HepG2 (cell line): Measurements from ENCODE around the gene TLDC2. TPM values are rescaled to one million over a fixed set of nuclear protein-coding genes. Genes with fewer than 3 reads are reported as not detected.
"Not testable (repeated sequence)": the region's sequence is repeated elsewhere in the genome, so short reads cannot be mapped to it uniquely, and the experiment has no call there.

ENCODE experiments used
- ATAC-seq: fragments of 200-7000 bp; cut with Tn5 transposase; 3 replicates; pipeline ENCODE4 v1.9.1; 2020; ENCODE audit warnings: mild to moderate bottlenecking, moderate library complexity
- BruUV-seq: library from RNA; stranded (reverse); fragments of 400-500 nt; replicated peaks from 2 replicates; lab custom pipeline; 2021; lab: Mats Ljungman, UMichigan
- CTCF ChIA-PET: fragments of 300-600 bp; formaldehyde crosslinking; extraction: SDS; loops from one replicate; lab custom pipeline; 2021; ENCODE audit warnings: low total read pairs, inconsistent platforms, low intra/inter-chr PET ratio; lab: Yijun Ruan, JAX
- POLR2A ChIA-PET: fragments of 350-600 bp; sonication (Branson Sonifier 250); formaldehyde crosslinking; loops from one replicate; lab custom pipeline; 2020; ENCODE audit warnings: antibody characterized with exemption, inconsistent platforms; lab: Yijun Ruan, JAX
- DNase-seq: peaks from one replicate; pipeline ENCODE4 v3.0.0-alpha.2; 2015; ENCODE audit warnings: low spot score
- FAIRE-seq: peaks from 3 replicates; lab custom pipeline; 2011; peaks lifted over from hg19 to GRCh38; lab: Jason Lieb, UNC
- H2AFZ ChIP-seq: one replicate; pipeline ENCODE4 v1.6.1; 2011; ENCODE audit warnings: low read length, inconsistent platforms
- H3K27ac ChIP-seq: fragments of 300-600 bp; 3 replicates; pipeline ENCODE4 v1.8.0; 2011; ENCODE audit warnings: mixed run types, mild to moderate bottlenecking, mixed read lengths, low read length, inconsistent platforms; ENCODE audit not compliant: insufficient read depth; ENCODE audit errors: extremely low read length
- H3K27me3 ChIP-seq, 2 experiments: fragments of 200-600 bp in 1 of 2; 2 replicates in 1 of 2; 3 replicates in 1 of 2; pipeline versions ENCODE4 v1.6.0 to v1.8.0; 2011; ENCODE audit warnings: low read length in 2 of 2, mild to moderate bottlenecking in 2 of 2, moderate library complexity in 2 of 2, inconsistent platforms in 1 of 2; ENCODE audit not compliant: insufficient read depth in 2 of 2, control insufficient read depth in 1 of 2
- H3K36me3 ChIP-seq, 2 experiments: fragments of 200-600 bp in 1 of 2; replicated peaks in 1 of 2; 2 replicates in 1 of 2; 3 replicates in 1 of 2; pipeline versions ENCODE4 v1.5.1 to v1.8.0; 2011; ENCODE audit warnings: low read length in 2 of 2, inconsistent platforms in 1 of 2; ENCODE audit not compliant: insufficient read depth in 2 of 2, control insufficient read depth in 1 of 2
- H3K4me1 ChIP-seq: 2 replicates; pipeline ENCODE4 v1.5.1; 2012; ENCODE audit warnings: low read length, inconsistent platforms; ENCODE audit not compliant: insufficient read depth
- H3K4me2 ChIP-seq: 2 replicates; pipeline ENCODE4 v1.6.0; 2011; ENCODE audit warnings: low read depth, low read length, inconsistent platforms
- H3K4me3 ChIP-seq, 3 experiments: fragments of 200-600 bp in 1 of 3; sonication (generic), shearing (Covaris generic) in 1 of 3; replicated peaks in 1 of 3; 2 replicates each; pipeline ENCODE4 v1.5.1; 2011 to 2016; ENCODE audit warnings: low read length in 3 of 3, inconsistent platforms in 2 of 3, low read depth in 2 of 3, mild to moderate bottlenecking in 2 of 3, control low read depth in 1 of 3, mixed read lengths in 1 of 3; ENCODE audit not compliant: insufficient read depth in 1 of 3
- H3K79me2 ChIP-seq: one replicate; pipeline ENCODE4 v1.6.1; 2011; ENCODE audit warnings: low read length, inconsistent platforms; ENCODE audit not compliant: insufficient read depth
- H3K9ac ChIP-seq: 2 replicates; pipeline ENCODE4 v1.6.0; 2011; ENCODE audit warnings: mild to moderate bottlenecking, low read depth, low read length, inconsistent platforms; ENCODE audit not compliant: insufficient read depth
- H3K9me3 ChIP-seq: 2 replicates; pipeline ENCODE4 v1.5.1; 2012; ENCODE audit warnings: mild to moderate bottlenecking, low read length
- H4K20me1 ChIP-seq: 2 replicates; pipeline ENCODE4 v1.6.0; 2011; ENCODE audit warnings: inconsistent platforms, mild to moderate bottlenecking, low read length, moderate library complexity; ENCODE audit not compliant: insufficient read depth
- ZBTB37 ChIP-seq: sonication (generic); formaldehyde crosslinking; IDR thresholded peaks from 2 replicates; pipeline ENCODE4 v1.4.0; 2020; ENCODE audit warnings: mild to moderate bottlenecking, missing genetic modification reagents
- ZNF468 ChIP-seq: sonication (generic); formaldehyde crosslinking; IDR thresholded peaks from 2 replicates; pipeline ENCODE4 v1.8.0; 2022; ENCODE audit warnings: mild to moderate bottlenecking, moderate library complexity, missing genetic modification reagents
- ZNF770 ChIP-seq: sonication (generic); formaldehyde crosslinking; IDR thresholded peaks from 2 replicates; pipeline ENCODE4 v1.5.0; 2020; ENCODE audit warnings: mild to moderate bottlenecking, missing genetic modification reagents
- WGBS: methylation state at CpG from one replicate; pipeline ENCODE4 v1.1.6; 2017; ENCODE audit warnings: low lambda C conversion rate; 5-methylcytosine and 5-hydroxymethylcytosine counted together
- in situ Hi-C: cut with HindIII; loops from 2 replicates; pipeline ENCODE4 v1.10.0; 2017; ENCODE audit warnings: low pct_unique_long_range_greater_than_20kb; ENCODE audit not compliant: extremely low pct_ligation_motif_present
- intact Hi-C: fragments of 100-400 bp; cut with micrococcal nuclease; formaldehyde crosslinking; loops from one replicate; pipeline ENCODE4 v1.10.0; 2022; ENCODE audit not compliant: unreplicated experiment
- polyA plus RNA-seq, 8 experiments: library from polyadenylated mRNA; depleted of rRNA in 3 of 8; stranded (reverse) in 7 of 8; unstranded in 1 of 8; fragments of >200 nt; fragmentation: Illumina TruSeq in 4 of 8; extraction: Trizol in 4 of 8; gene quantifications; 2 replicates each; pipeline versions ENCODE4 v1.2.1 to v1.2.3, GENCODE V29; 2011 to 2016; ENCODE audit warnings: low read depth in 4 of 8, missing spikeins in 1 of 8, mixed read lengths in 1 of 8; ENCODE audit not compliant: insufficient read depth in 1 of 8
- total RNA-seq, 5 experiments: library from RNA; depleted of rRNA; stranded (reverse); fragments of >200 nt; fragmentation: Illumina TruSeq; extraction: Trizol; gene quantifications; 2 replicates each; pipeline ENCODE4 v1.2.3, GENCODE V29; 2016; ENCODE audit warnings: low read depth in 1 of 5

Gene TLDC2
- total and polyA plus RNA-seq, 2 of the 13 experiments (the other 11 are each of a cell fraction or from before 2014, with no cell fraction given) = 1.5 to 1.6 TPM

DNA sequence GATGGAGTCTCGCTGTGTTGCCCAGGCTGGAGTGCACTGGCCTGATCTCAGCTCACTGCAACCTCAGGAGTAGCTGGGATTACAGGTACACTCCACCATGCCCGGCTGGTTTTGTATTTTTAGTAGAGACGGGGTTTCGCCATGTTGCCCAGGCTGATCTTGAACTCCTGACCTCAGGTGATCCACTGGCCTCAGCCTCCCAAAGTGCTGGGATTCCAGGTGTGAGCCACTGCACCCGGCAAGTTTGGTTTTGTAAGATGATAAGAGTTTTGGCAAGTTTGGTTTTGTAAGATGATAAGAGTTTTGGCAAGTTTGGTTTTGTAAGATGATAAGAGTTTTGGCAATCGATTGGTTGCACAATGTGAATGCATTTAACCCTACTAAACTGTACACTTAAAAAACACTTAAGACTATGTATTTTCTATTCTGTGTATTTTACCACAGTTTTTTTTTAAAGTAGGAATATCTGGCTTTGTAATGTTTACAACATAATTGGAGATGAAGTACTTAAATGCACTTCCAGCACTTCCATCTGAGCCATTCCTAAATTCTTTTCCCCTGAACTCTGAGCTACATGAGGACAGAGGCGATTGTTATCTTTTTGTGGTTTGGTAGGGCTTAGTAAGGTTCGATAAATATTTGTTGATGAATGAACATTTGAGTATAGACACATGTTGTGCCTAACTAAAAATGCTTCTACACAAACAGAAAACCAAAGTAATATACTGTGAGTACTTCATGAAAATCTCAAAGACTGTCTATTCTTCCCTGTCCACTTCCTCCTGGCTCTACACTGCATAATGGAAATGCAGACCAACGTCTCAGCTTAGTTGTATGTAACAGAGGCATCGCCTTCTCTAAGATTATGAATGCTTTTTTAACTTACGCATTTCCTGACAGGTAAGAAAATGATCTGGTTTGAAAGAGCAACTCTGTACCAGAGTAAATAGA, 56.8 kb downstream of the TLDC2 start (continued):
- peak; percentile 99 for TF ChIP-seq ZBTB37 (CRISPR knock-in tag)

DNA sequence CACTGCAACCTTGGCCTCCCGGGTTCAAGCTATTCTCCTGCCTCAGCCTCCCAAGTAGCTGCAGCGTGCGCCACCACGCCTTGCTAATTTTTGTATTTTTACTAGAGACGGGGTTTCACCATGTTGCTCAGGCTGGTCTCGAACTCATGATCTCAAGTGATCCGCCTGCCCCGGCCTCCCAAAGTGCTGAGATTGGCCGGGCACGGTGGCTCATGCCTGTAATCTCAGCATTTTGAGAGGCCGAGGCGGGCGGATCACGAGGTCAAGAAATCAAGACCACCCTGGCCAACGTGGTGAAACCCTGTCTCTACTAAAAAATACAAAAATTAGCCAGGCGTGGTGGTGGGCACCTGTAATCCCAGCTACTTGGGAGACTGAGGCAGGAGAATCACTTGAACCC, 57.6 kb downstream of the TLDC2 start:
- CTCF ChIA-PET, BruUV-seq, FAIRE-seq, H3K4me2 ChIP-seq, H3K9me3 ChIP-seq, H3K27me3 ChIP-seq, DNase-seq, intact Hi-C loops, H3K4me3 ChIP-seq, H3K9ac ChIP-seq, H2AFZ ChIP-seq, H3K79me2 ChIP-seq, H4K20me1 ChIP-seq, ATAC-seq, H3K27ac ChIP-seq, POLR2A ChIA-PET, in situ Hi-C loops: not testable (repeated sequence)
- Histone ChIP-seq H3K36me3 (peaks cover 2 to 26% of the 10 kb centered on the region in 2 experiments; a peak in 2 of 5 replicates), H3K4me1 (peaks cover 47% of the 10 kb centered on the region)
- WGBS = 97% methylated on average over 16 of the region's 16 CpGs
- TF ChIP-seq ZNF468 (CRISPR knock-in tag) = 0 out of 2 replicates have a peak, but pooled peaks have one; percentile 61
- TF ChIP-seq ZNF770 (CRISPR knock-in tag) = peak; percentile 29; the same call in 1 of the 2 replicates
